ENCODE results near the gene MGAT4A.

The MGAT4A gene

GRCh38 chr2:98608962-98609604 lies 121.8 kb downstream of the MGAT4A start:
- Histone ChIP-seq H3K9me3 (ENCODE audit: low read depth, low read length) (no peaks in the 10 kb centered on the region), H3K36me3 (ENCODE audit: insufficient read depth, low read length) (peaks cover 35% of the 10 kb centered on the region), H3K4me3 (peak overlapping the region; percentile 93), H3K27ac (peak overlapping the region; percentile 64; the same call in 1 of the 2 replicates), H3K9ac (ENCODE audit: insufficient read length) (peak overlapping the region; percentile 94)
- TF ChIP-seq POLR2AphosphoS5 (IDR thresholded peaks at IDR 0.05; ENCODE audit: borderline replicate concordance, low read depth, low read length) (no peak), EZH2 (IDR thresholded peaks at IDR 0.05) (no peak), FOXP2 (optimal IDR thresholded peaks at IDR 0.05; ENCODE audit: control extremely low read depth, extremely low read length, insufficient read depth) (no peak)
- no peak for DNase-seq (ENCODE audit: low read depth, low spot score)

- peaks cover 32% of the 10 kb centered on the region for H3K36me3 ChIP-seq (ENCODE audit: insufficient read depth, low read length)
- DNase-seq (ENCODE audit: low read depth, low spot score), result peak; percentile 39
- peak within 1 kb of the TSS; percentile 93 for H3K4me3 ChIP-seq
- H3K27ac ChIP-seq, result peak within 1 kb of the TSS; percentile 64; the same call in 1 of the 2 replicates
- H3K9ac ChIP-seq (ENCODE audit: insufficient read length), result peak within 1 kb of the TSS; percentile 94
- peak; percentile 94 for TF ChIP-seq POLR2AphosphoS5 (IDR thresholded peaks at IDR 0.05; ENCODE audit: borderline replicate concordance, low read depth, low read length)
- TF ChIP-seq FOXP2 (optimal IDR thresholded peaks at IDR 0.05; ENCODE audit: control extremely low read depth, extremely low read length, insufficient read depth), result no peak
- no peaks in the 10 kb centered on the region for H3K9me3 ChIP-seq (ENCODE audit: low read depth, low read length)
Observed at GRCh38 chr2:98608116-98608961, 122.6 kb downstream of the MGAT4A start, which contains the start of the genes COA5 and UNC50. Gene COA5, minus strand, starts transcription at chr2:98608512. Its CDS starts 107 bp downstream, at chr2:98608405. Gene UNC50, plus strand, starts transcription at chr2:98608589. Its CDS starts 1,171 bp downstream, at chr2:98609760.

DNA sequence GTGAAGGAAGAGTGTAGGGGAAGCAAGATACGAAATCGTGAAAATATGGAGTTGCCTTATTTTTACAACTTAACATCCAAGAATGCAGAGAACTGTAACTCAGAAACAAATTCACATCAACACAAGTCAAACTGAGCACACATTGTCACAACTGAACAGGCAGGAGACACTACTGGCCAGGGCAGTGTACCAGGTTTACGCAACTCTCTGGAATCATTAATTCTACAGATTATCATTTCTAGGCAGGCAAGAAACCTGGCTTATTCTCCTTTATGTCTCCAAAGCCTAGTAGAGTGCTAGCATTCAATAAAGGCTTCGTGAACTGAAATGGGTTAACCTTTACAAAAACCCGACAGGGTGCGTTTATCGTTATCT lies 123.2 kb downstream of the MGAT4A start:
- Histone ChIP-seq H3K9ac (ENCODE audit: insufficient read length) (peak overlapping the region; percentile 94), H3K27ac (no peak overlapping the region), H3K36me3 (ENCODE audit: insufficient read depth, low read length) (peaks cover 32% of the 10 kb centered on the region), H3K4me3 (peak overlapping the region; percentile 93), H3K9me3 (ENCODE audit: low read depth, low read length) (no peaks in the 10 kb centered on the region)
- DNase-seq (ENCODE audit: low read depth, low spot score), result no peak
- no peak for TF ChIP-seq FOXP2 (optimal IDR thresholded peaks at IDR 0.05; ENCODE audit: control extremely low read depth, extremely low read length, insufficient read depth)
- TF ChIP-seq POLR2AphosphoS5 (IDR thresholded peaks at IDR 0.05; ENCODE audit: borderline replicate concordance, low read depth, low read length), result no peak
- no peak for TF ChIP-seq EZH2 (IDR thresholded peaks at IDR 0.05)

DNA sequence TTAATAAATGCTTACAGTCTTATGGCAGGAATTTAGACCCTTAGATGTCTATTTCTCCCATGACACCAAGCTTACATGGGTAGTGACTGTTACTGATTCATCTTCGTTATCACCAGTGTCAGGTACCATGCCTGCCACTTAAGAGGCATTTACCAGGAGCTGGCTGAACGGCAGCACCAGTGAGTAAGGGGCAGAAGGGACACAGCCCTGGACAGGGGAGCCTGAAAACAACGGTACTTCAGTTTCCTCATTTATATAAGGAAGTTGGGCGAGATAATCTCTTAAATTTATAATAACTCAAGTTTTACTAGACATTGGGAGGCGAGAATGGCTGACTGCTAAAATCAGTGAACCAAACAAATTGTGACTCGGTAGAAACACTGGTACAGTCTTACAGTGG lies 123.8 kb downstream of the MGAT4A start:
- H3K9ac ChIP-seq (ENCODE audit: insufficient read length), result peak overlapping the region; percentile 94
- H3K9me3 ChIP-seq (ENCODE audit: low read depth, low read length), result no peaks in the 10 kb centered on the region
- H3K27ac ChIP-seq, result no peak overlapping the region
- DNase-seq (ENCODE audit: low read depth, low spot score), result no peak
- H3K36me3 ChIP-seq (ENCODE audit: insufficient read depth, low read length), result peaks cover 29% of the 10 kb centered on the region; the same call in 1 of the 2 replicates
- TF ChIP-seq FOXP2 (optimal IDR thresholded peaks at IDR 0.05; ENCODE audit: control extremely low read depth, extremely low read length, insufficient read depth), result no peak
- TF ChIP-seq EZH2 (IDR thresholded peaks at IDR 0.05), result no peak
- TF ChIP-seq POLR2AphosphoS5 (IDR thresholded peaks at IDR 0.05; ENCODE audit: borderline replicate concordance, low read depth, low read length), result no peak
- H3K4me3 ChIP-seq, result peak overlapping the region; percentile 93

DNA sequence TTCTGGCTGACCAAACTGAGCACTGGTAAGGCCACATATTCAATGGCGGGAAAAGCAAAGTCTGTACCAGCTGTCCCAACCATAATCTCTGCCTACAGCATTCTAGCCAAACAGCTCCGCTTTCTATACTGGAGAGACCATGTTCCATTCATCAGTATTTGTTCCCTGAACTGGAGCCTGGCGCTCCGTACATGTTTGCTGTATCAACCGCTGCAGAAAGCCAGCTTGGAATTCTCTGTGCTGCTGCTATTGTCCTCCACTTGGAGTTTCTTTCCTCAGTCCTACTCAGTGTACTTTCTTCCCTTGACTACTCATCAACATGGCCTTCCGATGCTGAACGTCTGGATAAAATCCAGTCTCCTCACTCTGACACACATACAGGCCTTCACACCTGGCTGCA lies 124.5 kb downstream of the MGAT4A start:
- H3K36me3 ChIP-seq (ENCODE audit: insufficient read depth, low read length), result peaks cover 31% of the 10 kb centered on the region
- no peak overlapping the region for H3K9ac ChIP-seq (ENCODE audit: insufficient read length)
- TF ChIP-seq FOXP2 (optimal IDR thresholded peaks at IDR 0.05; ENCODE audit: control extremely low read depth, extremely low read length, insufficient read depth) (no peak), EZH2 (IDR thresholded peaks at IDR 0.05) (no peak), POLR2AphosphoS5 (IDR thresholded peaks at IDR 0.05; ENCODE audit: borderline replicate concordance, low read depth, low read length) (no peak)
- DNase-seq (ENCODE audit: low read depth, low spot score), result no peak
- no peaks in the 10 kb centered on the region for H3K9me3 ChIP-seq (ENCODE audit: low read depth, low read length)
- no peak overlapping the region for H3K27ac ChIP-seq
- no peak overlapping the region for H3K4me3 ChIP-seq

DNA sequence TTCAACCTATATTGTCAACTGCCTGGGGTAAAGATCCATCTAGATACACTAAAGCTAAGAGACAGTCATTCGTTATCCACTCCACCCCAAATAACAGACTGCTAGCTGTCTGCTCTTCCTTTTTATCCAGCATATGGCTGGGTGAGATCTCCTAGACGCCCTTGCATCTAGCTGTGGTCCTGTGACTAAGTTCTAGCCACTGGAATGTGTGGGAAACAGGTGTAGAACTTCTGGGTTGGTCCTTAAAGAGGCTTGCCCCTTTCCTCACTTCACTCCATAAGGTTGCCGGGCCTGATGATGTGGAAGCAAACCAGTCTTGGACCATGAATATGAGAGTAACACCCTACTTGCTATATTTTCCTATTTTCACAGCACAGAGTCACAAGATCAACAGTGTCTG lies 125.9 kb downstream of the MGAT4A start:
- no peak overlapping the region for H3K9ac ChIP-seq (ENCODE audit: insufficient read length)
- H3K9me3 ChIP-seq (ENCODE audit: low read depth, low read length), result no peaks in the 10 kb centered on the region
- H3K27ac ChIP-seq, result peak overlapping the region; percentile 39; the same call in 1 of the 2 replicates
- peaks cover 29% of the 10 kb centered on the region for H3K36me3 ChIP-seq (ENCODE audit: insufficient read depth, low read length)
- peak overlapping the region; percentile 32; the same call in 1 of the 2 replicates for H3K4me3 ChIP-seq
- no peak for TF ChIP-seq POLR2AphosphoS5 (IDR thresholded peaks at IDR 0.05; ENCODE audit: borderline replicate concordance, low read depth, low read length)
- TF ChIP-seq EZH2 (IDR thresholded peaks at IDR 0.05), result no peak
- no peak for TF ChIP-seq FOXP2 (optimal IDR thresholded peaks at IDR 0.05; ENCODE audit: control extremely low read depth, extremely low read length, insufficient read depth)
- no peak for DNase-seq (ENCODE audit: low read depth, low spot score)

DNA sequence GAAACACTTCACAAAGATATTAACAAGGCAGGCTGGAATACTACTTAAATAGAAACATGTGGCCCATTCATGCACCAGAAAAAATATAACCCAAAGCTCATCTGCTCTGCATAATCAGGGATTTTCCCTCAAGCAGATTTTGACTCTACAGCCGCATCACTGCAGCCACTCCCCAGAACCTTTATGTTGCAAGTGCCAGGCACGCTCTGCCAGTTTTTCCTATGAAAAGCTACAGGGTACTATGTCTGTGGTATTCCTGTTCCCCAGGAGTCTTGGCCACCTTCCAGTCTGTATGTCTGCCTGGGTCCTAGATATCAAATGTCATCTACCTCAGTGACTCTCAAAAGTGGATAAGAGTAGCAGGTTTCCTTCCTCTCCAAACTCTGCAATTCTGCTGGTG lies 126.4 kb downstream of the MGAT4A start:
- Histone ChIP-seq H3K36me3 (ENCODE audit: insufficient read depth, low read length) (peaks cover 34% of the 10 kb centered on the region), H3K9me3 (ENCODE audit: low read depth, low read length) (no peaks in the 10 kb centered on the region), H3K4me3 (peak overlapping the region; percentile 42; the same call in 1 of the 2 replicates), H3K9ac (ENCODE audit: insufficient read length) (no peak overlapping the region), H3K27ac (peak overlapping the region; percentile 80)
- DNase-seq (ENCODE audit: low read depth, low spot score), result peak; percentile 44
- TF ChIP-seq POLR2AphosphoS5 (IDR thresholded peaks at IDR 0.05; ENCODE audit: borderline replicate concordance, low read depth, low read length), result no peak
- TF ChIP-seq FOXP2 (optimal IDR thresholded peaks at IDR 0.05; ENCODE audit: control extremely low read depth, extremely low read length, insufficient read depth), result no peak
- TF ChIP-seq EZH2 (IDR thresholded peaks at IDR 0.05), result no peak

DNA sequence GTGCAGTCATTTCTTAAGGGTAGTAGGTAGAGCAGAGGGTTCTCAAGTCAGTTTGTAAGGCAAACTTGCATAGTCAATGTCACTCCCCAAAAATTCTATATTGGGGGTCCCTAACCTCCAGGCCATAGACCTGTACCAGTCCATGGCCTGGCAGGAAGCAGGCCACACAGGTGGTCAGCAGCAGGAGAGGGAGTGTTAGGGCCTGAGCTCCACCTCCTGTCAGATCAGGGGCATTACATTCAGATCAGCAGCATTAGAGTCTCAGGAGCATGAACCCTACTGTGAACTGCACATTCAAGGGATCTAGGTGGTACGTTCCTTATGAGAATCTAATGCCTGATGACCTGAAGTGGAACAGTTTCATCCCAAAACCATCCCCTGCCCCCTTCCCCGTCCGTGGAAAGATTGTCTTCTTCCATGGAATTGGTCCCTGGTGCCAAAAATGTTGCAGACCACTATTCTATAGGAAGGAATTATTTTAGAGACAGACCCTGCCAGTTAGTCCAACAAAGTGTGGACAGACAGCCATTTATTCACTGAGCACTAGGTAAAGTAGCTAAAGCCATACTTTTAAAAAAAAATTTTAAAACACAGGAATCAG lies 129.3 kb downstream of the MGAT4A start:
- no peak overlapping the region for H3K27ac ChIP-seq
- no peak overlapping the region for H3K9ac ChIP-seq (ENCODE audit: insufficient read length)
- DNase-seq (ENCODE audit: low read depth, low spot score), result no peak
- no peaks in the 10 kb centered on the region for H3K9me3 ChIP-seq (ENCODE audit: low read depth, low read length)
- H3K4me3 ChIP-seq, result no peak overlapping the region
- H3K36me3 ChIP-seq (ENCODE audit: insufficient read depth, low read length), result peaks cover 51% of the 10 kb centered on the region
- TF ChIP-seq EZH2 (IDR thresholded peaks at IDR 0.05), result no peak
- no peak for TF ChIP-seq POLR2AphosphoS5 (IDR thresholded peaks at IDR 0.05; ENCODE audit: borderline replicate concordance, low read depth, low read length)
- TF ChIP-seq FOXP2 (optimal IDR thresholded peaks at IDR 0.05; ENCODE audit: control extremely low read depth, extremely low read length, insufficient read depth), result no peak
